NCI-H446 treated with DMSO at 0.1 percent for 48 hours (cell line): ENCODE data around the gene NCOA4.
"Not testable (repeated sequence)": the region's sequence is repeated elsewhere in the genome, so short reads cannot be mapped to it uniquely, and the experiment has no call there.

ENCODE experiments used
- DNase-seq: peaks from one replicate; lab custom pipeline; 2025; lab: John Stamatoyannopoulos, UW

NCOA4 gene

DNA sequence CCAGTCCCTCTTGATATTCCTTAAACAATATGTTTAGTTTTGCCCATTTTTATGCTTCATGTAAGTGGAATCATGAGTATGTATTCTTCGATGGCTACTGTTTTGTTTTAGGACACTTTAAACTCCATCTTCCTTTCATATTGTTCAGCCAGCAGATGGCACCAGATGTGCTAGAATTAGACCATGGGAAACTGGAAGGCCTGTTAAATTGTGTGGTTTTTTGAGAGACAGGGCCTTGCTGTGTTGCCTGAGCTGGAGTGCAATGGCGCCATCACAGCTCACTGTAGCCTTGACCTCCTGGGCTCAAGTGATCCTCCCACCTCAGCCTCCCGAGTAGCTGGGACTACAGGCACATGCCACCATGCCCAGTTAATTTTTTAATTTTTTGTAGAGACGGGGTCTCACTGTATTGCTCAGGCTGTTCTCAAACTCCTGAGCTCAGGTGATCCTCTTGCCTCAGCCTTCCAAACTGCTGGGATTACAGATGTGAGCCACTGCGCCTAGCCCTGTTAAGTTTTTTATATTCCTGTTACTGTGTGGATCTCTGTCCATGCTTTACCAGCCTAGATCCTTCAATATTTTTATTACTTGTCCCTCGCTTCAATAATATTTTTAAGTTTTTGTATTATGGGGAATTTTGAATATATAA is 46.8 kb downstream of the NCOA4 start:
- DNase-seq = not testable (repeated sequence)

DNA sequence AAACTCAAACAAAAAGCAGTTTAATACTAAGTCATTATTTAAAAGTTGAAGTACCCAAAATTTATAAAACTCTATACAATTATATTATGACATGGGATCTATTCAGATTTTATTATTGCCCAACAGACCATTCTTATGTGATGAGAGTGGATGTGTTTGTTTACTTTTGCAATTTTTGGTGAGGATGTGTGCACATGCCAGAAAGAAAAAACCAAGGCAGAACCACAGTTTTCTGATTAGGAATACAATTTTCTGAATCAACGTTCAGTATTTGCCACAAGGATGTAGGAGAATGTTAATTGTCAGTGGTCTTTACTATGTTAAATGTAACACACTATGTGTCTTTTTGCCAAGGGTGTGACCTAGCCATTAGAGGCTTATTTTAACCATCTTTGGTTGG is 49.1 kb downstream of the NCOA4 start:
- not testable (repeated sequence) for DNase-seq

DNA sequence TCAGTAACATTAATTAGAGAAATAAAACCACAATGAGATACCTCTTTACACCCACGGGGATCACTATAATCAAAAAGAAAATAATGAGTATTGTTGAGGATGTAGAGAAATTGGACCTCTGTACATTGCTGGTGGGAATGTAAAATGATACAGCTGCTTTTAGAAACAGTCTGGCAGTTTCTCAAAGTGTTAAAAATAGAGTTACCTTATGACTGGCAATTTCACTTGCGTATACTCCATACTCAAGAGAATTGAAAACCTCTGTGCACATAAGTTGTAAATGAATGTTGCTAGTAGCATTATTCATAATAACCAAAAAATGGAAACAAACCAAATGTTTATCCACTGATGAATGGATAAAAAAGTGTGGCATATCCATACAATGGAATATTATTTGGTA is 51.9 kb downstream of the NCOA4 start:
- DNase-seq = not testable (repeated sequence)

DNA sequence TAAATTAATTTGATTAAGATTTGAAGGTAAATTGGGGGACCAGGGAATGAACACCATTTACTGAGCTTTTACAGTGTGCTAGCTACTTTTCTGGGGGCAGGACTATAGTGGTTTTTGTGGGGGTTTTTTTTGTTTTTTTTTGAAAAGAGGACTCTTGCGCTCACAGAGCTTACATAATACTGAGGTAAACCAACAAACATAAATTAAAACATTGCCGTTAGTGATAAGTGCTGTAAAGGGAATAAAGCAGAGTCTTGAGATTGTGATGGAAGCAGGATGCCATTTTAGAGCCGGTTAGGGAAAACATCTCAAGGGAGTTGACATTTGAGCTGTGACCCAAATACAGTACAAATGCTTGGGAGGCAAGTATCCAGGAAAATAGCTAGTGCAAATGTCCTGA is 56.4 kb downstream of the NCOA4 start:
- DNase-seq = not testable (repeated sequence)

DNA sequence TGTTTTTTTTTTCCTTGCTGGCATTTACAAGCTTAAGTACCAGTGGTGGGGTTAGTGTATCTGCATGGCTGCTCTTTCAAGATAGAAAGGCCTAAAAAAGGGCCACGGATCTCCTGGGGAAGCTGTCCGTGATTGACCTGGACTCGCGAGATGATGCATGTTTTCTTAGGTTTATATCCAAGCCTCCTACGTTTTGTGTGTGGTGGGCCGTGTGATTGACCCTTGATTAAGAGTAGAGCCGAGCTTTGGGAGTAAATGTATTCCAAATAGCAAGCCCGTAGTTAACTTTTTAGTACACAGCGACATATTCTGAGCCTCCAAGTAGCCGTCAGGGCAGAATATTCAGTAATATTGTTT is 57.6 kb downstream of the NCOA4 start:
- not testable (repeated sequence) for DNase-seq

DNA sequence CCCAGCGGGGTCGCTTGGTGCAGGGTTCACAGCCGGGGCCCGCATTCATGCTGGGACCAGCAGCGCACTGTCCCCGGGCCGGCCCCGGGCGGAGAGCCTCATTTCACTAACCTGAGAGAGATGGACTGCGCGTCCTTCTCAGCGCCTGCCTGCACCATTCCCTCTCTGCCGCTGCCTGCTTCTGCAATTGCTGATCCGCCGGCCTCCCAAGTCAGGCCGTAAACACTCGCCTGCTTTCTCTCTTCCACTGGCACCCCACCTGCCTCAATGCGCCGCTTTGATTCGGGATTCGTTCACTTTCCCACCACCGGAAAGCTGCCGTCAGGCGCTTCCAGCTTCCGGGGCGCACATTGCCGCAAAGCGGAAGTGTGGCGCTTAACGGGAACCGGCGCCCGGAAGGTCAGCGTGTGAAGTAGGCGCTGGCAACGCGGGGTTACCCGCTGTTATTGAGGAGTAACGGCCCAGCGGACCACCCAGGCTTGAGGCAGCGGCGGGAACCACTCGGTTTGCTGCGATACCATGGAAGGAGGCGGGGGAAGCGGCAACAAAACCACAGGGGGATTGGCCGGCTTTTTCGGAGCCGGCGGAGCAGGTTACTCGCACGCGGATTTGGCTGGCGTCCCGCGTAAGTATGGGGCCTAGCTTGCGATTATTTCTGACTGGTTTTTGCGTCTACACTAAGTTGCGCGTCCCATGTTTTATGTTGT is 58.2 kb downstream of the NCOA4 start, which contains the start of gene TIMM23:
Gene TIMM23, plus strand, starts transcription at position 384 of the 707 bp plus-strand sequence. Its CDS starts 136 bp downstream, at position 520.
- DNase-seq = peak; percentile 50

DNA sequence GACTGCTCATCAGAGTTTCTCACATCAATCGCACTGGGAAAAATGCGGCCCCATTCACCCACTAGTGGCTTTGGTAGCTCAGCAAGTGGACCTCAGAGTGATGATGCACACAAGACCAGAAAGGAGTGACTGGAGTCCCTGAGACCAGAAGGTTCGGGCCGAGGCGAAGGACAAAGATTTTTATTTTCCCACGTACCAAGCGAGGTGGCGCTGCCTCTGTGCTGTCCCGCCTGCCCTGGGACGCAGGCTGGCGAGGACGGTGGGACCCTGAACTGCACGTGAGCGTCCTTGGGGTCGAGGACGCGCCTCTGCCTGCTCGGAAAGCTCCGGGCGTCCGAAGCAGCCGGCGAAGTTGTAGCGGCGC is 58.7 kb downstream of the NCOA4 start:
- DNase-seq = not testable (repeated sequence)

DNA sequence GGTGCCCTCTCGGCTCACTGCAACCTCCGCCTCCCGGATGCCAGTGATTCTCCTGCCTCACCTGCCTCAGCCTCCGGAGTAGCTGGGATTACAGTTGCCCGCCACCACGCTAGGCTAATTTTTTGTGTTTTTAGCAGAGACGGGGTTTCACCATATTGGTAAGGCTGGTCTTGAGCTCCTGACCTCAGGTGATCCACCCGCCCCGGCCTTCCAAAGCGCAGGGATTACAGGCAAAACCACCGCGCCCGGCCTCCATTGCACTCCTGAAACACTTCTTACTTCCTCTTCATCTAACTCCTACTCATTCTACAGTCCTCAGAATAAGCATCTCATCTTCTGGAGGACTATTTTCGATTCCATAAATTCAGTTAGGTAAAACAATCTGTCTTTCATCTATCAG is 59.4 kb downstream of the NCOA4 start:
- not testable (repeated sequence) for DNase-seq

DNA sequence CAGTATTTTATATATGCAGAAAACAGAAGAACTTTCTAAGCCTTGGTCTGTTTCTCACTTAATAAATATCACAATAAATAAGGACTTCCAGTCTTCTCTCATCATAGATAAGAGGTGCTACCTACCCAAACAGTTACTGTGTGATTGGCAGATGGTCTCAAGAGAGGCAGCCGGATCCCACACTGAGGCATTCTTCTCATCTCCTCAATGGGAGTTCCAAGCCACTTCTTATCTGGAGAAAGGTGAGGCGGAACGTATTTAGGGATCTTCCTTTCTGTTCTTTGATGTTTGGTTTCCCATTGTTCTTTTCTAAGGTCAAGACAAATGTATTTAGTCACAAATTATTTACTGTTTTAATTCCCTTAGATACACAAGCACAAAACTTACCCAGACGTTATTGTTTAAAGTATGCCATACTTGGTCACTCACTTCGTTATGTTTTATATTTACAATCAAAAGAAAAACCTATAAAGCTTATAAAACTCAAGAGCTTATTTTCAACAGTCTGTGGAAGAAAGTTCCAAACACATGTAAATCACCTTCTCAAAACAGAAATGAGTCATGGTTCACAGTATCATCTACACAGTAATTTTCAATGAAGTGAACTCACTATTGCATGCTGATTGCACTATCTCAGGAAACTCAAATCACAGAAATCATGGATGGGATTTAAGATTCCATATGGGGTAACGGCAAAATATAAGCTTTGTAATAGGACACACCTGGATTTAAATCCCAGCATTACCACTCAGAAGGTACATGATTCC is 67.6 kb downstream of the NCOA4 start:
- not testable (repeated sequence) for DNase-seq

DNA sequence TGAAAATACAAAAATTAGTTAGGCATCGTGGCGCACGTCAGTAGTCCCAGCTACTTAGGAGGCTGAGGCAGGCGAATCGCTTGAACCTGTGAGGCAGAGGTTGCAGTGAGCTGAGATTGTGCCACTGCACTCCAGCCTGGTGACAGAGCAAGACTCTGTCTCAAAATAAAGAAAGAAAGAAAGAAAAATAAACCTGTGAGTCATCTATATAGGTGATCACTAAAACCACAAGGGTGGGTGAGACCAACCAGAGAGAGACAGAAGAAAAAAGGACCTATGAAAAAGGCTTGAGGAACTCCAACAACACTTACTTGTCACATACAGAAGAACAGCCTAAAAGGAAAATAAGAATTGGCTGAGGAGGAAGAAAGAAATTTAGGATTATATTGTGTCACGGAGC is 72.5 kb downstream of the NCOA4 start:
- DNase-seq = not testable (repeated sequence)

DNA sequence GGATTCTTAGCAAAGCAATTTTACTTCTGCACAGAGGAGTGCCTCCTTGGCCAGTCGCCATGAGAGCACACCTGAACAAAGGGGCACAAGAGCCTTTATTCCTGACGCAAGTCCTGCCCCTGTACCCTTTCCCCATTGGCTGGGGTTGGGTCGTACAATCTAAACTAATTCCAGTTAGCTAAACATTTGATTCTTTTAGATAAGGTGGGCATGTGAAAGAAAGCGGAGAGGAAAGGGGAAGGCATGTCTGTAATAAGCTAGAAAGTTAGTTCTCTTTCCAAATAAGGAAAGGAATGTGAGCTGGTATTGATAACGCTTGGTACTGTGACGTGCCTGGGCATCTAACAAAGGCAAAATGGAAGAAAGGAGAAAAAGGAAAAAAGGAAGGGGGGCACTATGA is 73.8 kb downstream of the NCOA4 start:
- not testable (repeated sequence) for DNase-seq
